ENCODE data around the gene PHLDB2. TPM values are rescaled to one million over a fixed set of nuclear protein-coding genes. Genes with fewer than 3 reads are reported as not detected.

The PHLDB2 gene
- total and polyA plus RNA-seq, 5 donors from 2014 or later: 1.6 to 5.9 (median 2.1) TPM

DNA sequence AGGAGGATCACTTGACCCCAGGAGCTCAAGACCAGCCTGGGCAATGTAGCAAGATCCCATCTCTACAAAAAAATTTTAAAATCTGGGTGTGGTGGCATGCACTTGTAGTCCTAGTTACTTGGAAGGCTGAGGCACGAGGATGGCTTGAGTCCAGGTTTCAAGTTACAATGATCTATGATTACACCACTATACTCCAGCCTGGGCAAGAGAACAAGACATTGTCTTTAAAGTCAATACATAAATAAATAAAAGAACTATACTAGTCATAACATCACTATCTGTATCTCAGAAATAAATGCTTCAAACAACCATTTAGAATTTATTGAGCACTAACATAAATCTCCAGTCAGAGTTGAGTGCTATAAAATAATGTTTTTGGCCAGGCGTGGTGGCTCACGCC is 8.5 kb upstream of the PHLDB2 start:
- Histone ChIP-seq H3K27me3 (ENCODE audit: control insufficient read depth, insufficient read depth, low read length) (peaks cover 10% of the 10 kb centered on the region), H3K36me3 (ENCODE audit: control insufficient read depth, insufficient read depth, low read length) (no peaks in the 10 kb centered on the region), H3K4me3 (ENCODE audit: low read depth, low read length) (no peak overlapping the region), H3K27ac (ENCODE audit: insufficient read depth, low read length, poor library complexity, severe bottlenecking) (no peak overlapping the region), H3K9me3 (ENCODE audit: control insufficient read depth in 2 of 2, low read length in 2 of 2) (no peaks in the 10 kb centered on the region), H3K4me1 (ENCODE audit: control insufficient read depth, insufficient read depth, low read length, poor library complexity, severe bottlenecking) (no peaks in the 10 kb centered on the region)
- Mint-ChIP-seq H3K9me3 (peaks cover 0 to 1% (median 0%) of the 10 kb centered on the region in 7 donors), H3K4me3 (no peak overlapping the region), H3K27ac (no peak overlapping the region), H3K27me3 (peaks cover 31% of the 10 kb centered on the region), H3K4me1 (peaks cover 0 to 7% (median 4%) of the 10 kb centered on the region in 4 donors), H3K36me3 (no peaks in the 10 kb centered on the region)
- ATAC-seq (ENCODE audit: low read depth in 2 of 2) (no peak), DNase-seq (no peak)

- peaks cover 40% of the 10 kb centered on the region for H3K27me3 Mint-ChIP-seq
- peaks cover 0 to 1% (median 0%) of the 10 kb centered on the region in 7 donors for H3K9me3 Mint-ChIP-seq
- Histone ChIP-seq H3K27ac (ENCODE audit: insufficient read depth, low read length, poor library complexity, severe bottlenecking) (no peak overlapping the region), H3K9me3 (ENCODE audit: control insufficient read depth in 2 of 2, low read length in 2 of 2) (no peaks in the 10 kb centered on the region), H3K4me3 (ENCODE audit: low read depth, low read length) (no peak overlapping the region), H3K36me3 (ENCODE audit: control insufficient read depth, insufficient read depth, low read length) (no peaks in the 10 kb centered on the region), H3K4me1 (ENCODE audit: control insufficient read depth, insufficient read depth, low read length, poor library complexity, severe bottlenecking) (no peaks in the 10 kb centered on the region), H3K27me3 (ENCODE audit: control insufficient read depth, insufficient read depth, low read length) (peaks cover 8% of the 10 kb centered on the region)
- ATAC-seq (ENCODE audit: low read depth in 2 of 2): no peak
- no peak overlapping the region for H3K27ac Mint-ChIP-seq
- DNase-seq: no peak
- no peak overlapping the region for H3K4me3 Mint-ChIP-seq
- peaks cover 0 to 7% (median 4%) of the 10 kb centered on the region in 4 donors for H3K4me1 Mint-ChIP-seq
- H3K36me3 Mint-ChIP-seq: no peaks in the 10 kb centered on the region
These were observed 7.5 kb upstream of the PHLDB2 start for GRCh38 chr3:111851511-111851954.

GRCh38 chr3:111852540-111852939 is 6.5 kb upstream of the PHLDB2 start:
- Mint-ChIP-seq H3K9me3 (peaks cover 0 to 2% (median 0%) of the 10 kb centered on the region in 7 donors), H3K27ac (no peak overlapping the region), H3K27me3 (peaks cover 50% of the 10 kb centered on the region), H3K36me3 (no peaks in the 10 kb centered on the region), H3K4me3 (no peak overlapping the region), H3K4me1 (peaks cover 0 to 7% (median 4%) of the 10 kb centered on the region in 4 donors)
- no peaks in the 10 kb centered on the region for H3K36me3 ChIP-seq (ENCODE audit: control insufficient read depth, insufficient read depth, low read length)
- H3K4me1 ChIP-seq (ENCODE audit: control insufficient read depth, insufficient read depth, low read length, poor library complexity, severe bottlenecking): no peaks in the 10 kb centered on the region
- H3K4me3 ChIP-seq (ENCODE audit: low read depth, low read length): no peak overlapping the region
- H3K27ac ChIP-seq (ENCODE audit: insufficient read depth, low read length, poor library complexity, severe bottlenecking): no peak overlapping the region
- H3K27me3 ChIP-seq (ENCODE audit: control insufficient read depth, insufficient read depth, low read length): peaks cover 6% of the 10 kb centered on the region
- DNase-seq: no peak
- no peaks in the 10 kb centered on the region for H3K9me3 ChIP-seq (ENCODE audit: control insufficient read depth in 2 of 2, low read length in 2 of 2)
- no peak for ATAC-seq (ENCODE audit: low read depth in 2 of 2)

DNA sequence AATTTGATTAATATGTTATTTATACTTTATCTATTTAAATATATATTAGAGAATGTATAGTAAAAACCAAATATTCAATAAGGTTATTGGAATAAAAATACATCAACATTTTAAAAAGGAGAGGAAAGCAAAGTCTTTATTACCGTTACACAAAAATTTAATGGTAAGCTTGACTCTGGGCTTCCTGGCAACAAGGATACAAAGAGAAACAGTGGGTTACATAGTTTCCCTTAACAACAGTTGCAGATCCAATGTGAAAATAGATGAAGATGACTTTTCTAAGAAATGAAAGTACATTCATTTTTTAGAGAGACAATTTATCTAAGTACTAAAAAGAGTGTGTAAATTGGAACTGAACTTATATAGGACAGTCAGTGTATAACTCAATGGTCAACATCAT is 6.0 kb upstream of the PHLDB2 start:
- Mint-ChIP-seq H3K27me3 (peaks cover 49% of the 10 kb centered on the region), H3K4me1 (peaks cover 0 to 7% (median 4%) of the 10 kb centered on the region in 4 donors), H3K9me3 (peaks cover 0 to 2% (median 0%) of the 10 kb centered on the region in 7 donors), H3K36me3 (no peaks in the 10 kb centered on the region), H3K27ac (no peak overlapping the region), H3K4me3 (no peak overlapping the region)
- H3K4me3 ChIP-seq (ENCODE audit: low read depth, low read length): no peak overlapping the region
- peaks cover 3% of the 10 kb centered on the region for H3K27me3 ChIP-seq (ENCODE audit: control insufficient read depth, insufficient read depth, low read length)
- ATAC-seq (ENCODE audit: low read depth in 2 of 2): no peak
- H3K4me1 ChIP-seq (ENCODE audit: control insufficient read depth, insufficient read depth, low read length, poor library complexity, severe bottlenecking): no peaks in the 10 kb centered on the region
- no peaks in the 10 kb centered on the region for H3K9me3 ChIP-seq (ENCODE audit: control insufficient read depth in 2 of 2, low read length in 2 of 2)
- no peaks in the 10 kb centered on the region for H3K36me3 ChIP-seq (ENCODE audit: control insufficient read depth, insufficient read depth, low read length)
- no peak overlapping the region for H3K27ac ChIP-seq (ENCODE audit: insufficient read depth, low read length, poor library complexity, severe bottlenecking)
- no peak for DNase-seq

GRCh38 chr3:111854990-111855389 is 4.1 kb upstream of the PHLDB2 start:
- H3K4me3 ChIP-seq (ENCODE audit: low read depth, low read length): no peak overlapping the region
- Mint-ChIP-seq H3K36me3 (no peaks in the 10 kb centered on the region), H3K4me3 (no peak overlapping the region), H3K27me3 (peaks cover 57% of the 10 kb centered on the region), H3K4me1 (peaks cover 0 to 18% (median 6%) of the 10 kb centered on the region in 4 donors), H3K27ac (no peak overlapping the region), H3K9me3 (peaks cover 0 to 2% (median 0%) of the 10 kb centered on the region in 7 donors)
- DNase-seq (no peak), ATAC-seq (ENCODE audit: low read depth in 2 of 2) (no peak)
- H3K4me1 ChIP-seq (ENCODE audit: control insufficient read depth, insufficient read depth, low read length, poor library complexity, severe bottlenecking): peaks cover 8% of the 10 kb centered on the region
- no peaks in the 10 kb centered on the region for H3K36me3 ChIP-seq (ENCODE audit: control insufficient read depth, insufficient read depth, low read length)
- no peaks in the 10 kb centered on the region for H3K9me3 ChIP-seq (ENCODE audit: control insufficient read depth in 2 of 2, low read length in 2 of 2)
- peaks cover 3% of the 10 kb centered on the region for H3K27me3 ChIP-seq (ENCODE audit: control insufficient read depth, insufficient read depth, low read length)
- H3K27ac ChIP-seq (ENCODE audit: insufficient read depth, low read length, poor library complexity, severe bottlenecking): no peak overlapping the region

- no peaks in the 10 kb centered on the region for H3K9me3 ChIP-seq (ENCODE audit: control insufficient read depth in 2 of 2, low read length in 2 of 2)
- peaks cover 10 to 29% (median 15%) of the 10 kb centered on the region in 4 donors for H3K4me1 Mint-ChIP-seq
- no peak overlapping the region for H3K27ac Mint-ChIP-seq
- no peak overlapping the region for H3K4me3 ChIP-seq (ENCODE audit: low read depth, low read length)
- ATAC-seq (ENCODE audit: low read depth in 2 of 2): no peak
- H3K27me3 ChIP-seq (ENCODE audit: control insufficient read depth, insufficient read depth, low read length): peaks cover 3% of the 10 kb centered on the region
- no peaks in the 10 kb centered on the region for H3K36me3 Mint-ChIP-seq
- H3K9me3 Mint-ChIP-seq: peaks cover 0 to 2% (median 0%) of the 10 kb centered on the region in 7 donors
- peaks cover 17% of the 10 kb centered on the region for H3K4me1 ChIP-seq (ENCODE audit: control insufficient read depth, insufficient read depth, low read length, poor library complexity, severe bottlenecking)
- H3K27ac ChIP-seq (ENCODE audit: insufficient read depth, low read length, poor library complexity, severe bottlenecking): no peak overlapping the region
- H3K4me3 Mint-ChIP-seq: peak overlapping the region in 2 of 4 donors; percentile 45 to 83
- H3K36me3 ChIP-seq (ENCODE audit: control insufficient read depth, insufficient read depth, low read length): no peaks in the 10 kb centered on the region
- DNase-seq: no peak
- peaks cover 61% of the 10 kb centered on the region for H3K27me3 Mint-ChIP-seq
These were observed 2.6 kb upstream of the PHLDB2 start for GRCh38 chr3:111856501-111856900.

- Mint-ChIP-seq H3K27ac (no peak overlapping the region), H3K36me3 (no peaks in the 10 kb centered on the region), H3K9me3 (peaks cover 0 to 2% (median 0%) of the 10 kb centered on the region in 7 donors), H3K4me1 (peaks cover 10 to 31% (median 13%) of the 10 kb centered on the region in 4 donors), H3K27me3 (peaks cover 56% of the 10 kb centered on the region), H3K4me3 (peak overlapping the region in 2 of 4 donors; percentile 26 to 83)
- no peaks in the 10 kb centered on the region for H3K36me3 ChIP-seq (ENCODE audit: control insufficient read depth, insufficient read depth, low read length)
- no peaks in the 10 kb centered on the region for H3K9me3 ChIP-seq (ENCODE audit: control insufficient read depth in 2 of 2, low read length in 2 of 2)
- peaks cover 3% of the 10 kb centered on the region for H3K27me3 ChIP-seq (ENCODE audit: control insufficient read depth, insufficient read depth, low read length)
- no peak for ATAC-seq (ENCODE audit: low read depth in 2 of 2)
- peaks cover 17% of the 10 kb centered on the region for H3K4me1 ChIP-seq (ENCODE audit: control insufficient read depth, insufficient read depth, low read length, poor library complexity, severe bottlenecking)
- no peak overlapping the region for H3K4me3 ChIP-seq (ENCODE audit: low read depth, low read length)
- no peak overlapping the region for H3K27ac ChIP-seq (ENCODE audit: insufficient read depth, low read length, poor library complexity, severe bottlenecking)
- DNase-seq: no peak
These were observed 1.6 kb upstream of the PHLDB2 start for GRCh38 chr3:111857474-111857873.

GRCh38 chr3:111858642-111859041 is 423 bp upstream of the PHLDB2 start:
- peaks cover 3% of the 10 kb centered on the region for H3K27me3 ChIP-seq (ENCODE audit: control insufficient read depth, insufficient read depth, low read length)
- peak overlapping the region; percentile 88 to 99 (median 91) for H3K4me3 Mint-ChIP-seq
- peak overlapping the region; percentile 57 for H3K4me3 ChIP-seq (ENCODE audit: low read depth, low read length)
- H3K36me3 Mint-ChIP-seq: no peaks in the 10 kb centered on the region
- no peaks in the 10 kb centered on the region for H3K36me3 ChIP-seq (ENCODE audit: control insufficient read depth, insufficient read depth, low read length)
- no peak for DNase-seq
- H3K27me3 Mint-ChIP-seq: peaks cover 57% of the 10 kb centered on the region
- H3K4me1 ChIP-seq (ENCODE audit: control insufficient read depth, insufficient read depth, low read length, poor library complexity, severe bottlenecking): peaks cover 17% of the 10 kb centered on the region
- peaks cover 10 to 37% (median 13%) of the 10 kb centered on the region in 4 donors for H3K4me1 Mint-ChIP-seq
- H3K27ac Mint-ChIP-seq: no peak overlapping the region
- peaks cover 0 to 2% (median 0%) of the 10 kb centered on the region in 7 donors for H3K9me3 Mint-ChIP-seq
- no peak for ATAC-seq (ENCODE audit: low read depth in 2 of 2)
- no peaks in the 10 kb centered on the region for H3K9me3 ChIP-seq (ENCODE audit: control insufficient read depth in 2 of 2, low read length in 2 of 2)
- no peak overlapping the region for H3K27ac ChIP-seq (ENCODE audit: insufficient read depth, low read length, poor library complexity, severe bottlenecking)

Data from CD4-positive, CD25-positive, alpha-beta regulatory T cell (primary cell).